OCI-LY7 (cell line): ENCODE data around the gene SH3GL2. TPM values are rescaled to one million over a fixed set of nuclear protein-coding genes. Genes with fewer than 3 reads are reported as not detected.

Experiments
- BruUV-seq: library from RNA; stranded (reverse); fragments of 400-500 nt; replicated peaks from 2 replicates; lab custom pipeline; 2021; lab: Mats Ljungman, UMichigan
- CTCF ChIA-PET: fragments of 300-600 bp; sonication (Branson Sonifier 250); formaldehyde crosslinking; loops from one replicate; lab custom pipeline; 2022; ENCODE audit warnings: antibody characterized with exemption; ENCODE audit not compliant: unreplicated experiment; lab: Charles Lee
- POLR2A ChIA-PET: fragments of 300-600 bp; sonication (Branson Sonifier 250); formaldehyde crosslinking; loops from one replicate; lab custom pipeline; 2022; ENCODE audit warnings: antibody characterized with exemption; lab: Charles Lee
- DNase-seq: peaks from one replicate; pipeline ENCODE4 v3.0.0-alpha.2; 2015; ENCODE audit warnings: low spot score
- H2AFZ ChIP-seq: fragments of 200-600 bp; sonication (generic), shearing (Covaris generic); 2 replicates; pipeline ENCODE4 v1.6.1; 2014; ENCODE audit warnings: mild to moderate bottlenecking, antibody characterized with exemption, low read length, moderate library complexity
- H3K27ac ChIP-seq: fragments of 200-600 bp; sonication (generic); 2 replicates; pipeline ENCODE4 v1.5.1; 2014; ENCODE audit warnings: mixed run types, low read depth, mild to moderate bottlenecking, moderate library complexity, low read length, inconsistent platforms; ENCODE audit not compliant: poor library complexity, severe bottlenecking
- H3K36me3 ChIP-seq: fragments of 200-600 bp; sonication (generic); 2 replicates; pipeline ENCODE4 v1.6.1; 2014; ENCODE audit warnings: mild to moderate bottlenecking, antibody characterized with exemption, low read length, moderate library complexity, mixed read lengths; ENCODE audit not compliant: insufficient read depth
- H3K4me1 ChIP-seq: fragments of 200-600 bp; sonication (generic); 2 replicates; pipeline ENCODE4 v1.5.1; 2014; ENCODE audit warnings: mild to moderate bottlenecking, low read length; ENCODE audit not compliant: insufficient read depth, poor library complexity, severe bottlenecking
- H3K4me2 ChIP-seq: fragments of 200-600 bp; sonication (generic); 2 replicates; pipeline ENCODE4 v1.6.1; 2014; ENCODE audit warnings: mild to moderate bottlenecking, low read length
- H3K4me3 ChIP-seq: fragments of 200-600 bp; sonication (generic); 2 replicates; pipeline ENCODE4 v1.5.1; 2014; ENCODE audit warnings: mild to moderate bottlenecking, low read depth, low read length; ENCODE audit not compliant: poor library complexity, severe bottlenecking
- H3K79me2 ChIP-seq: fragments of 200-600 bp; sonication (generic); 2 replicates; pipeline ENCODE4 v1.6.1; 2016; ENCODE audit warnings: low read depth, mild to moderate bottlenecking, low read length, moderate library complexity, mixed read lengths; ENCODE audit not compliant: insufficient read depth
- H3K9me2 ChIP-seq: fragments of 200-600 bp; sonication (generic); 2 replicates; pipeline ENCODE4 v1.6.1; 2016; ENCODE audit warnings: mild to moderate bottlenecking, low read length, mixed read lengths; ENCODE audit not compliant: insufficient read depth
- H3K9me3 ChIP-seq: fragments of 200-600 bp; sonication (generic); 2 replicates; pipeline ENCODE4 v1.6.1; 2014; ENCODE audit warnings: mild to moderate bottlenecking, mixed run types, low read length, mixed read lengths
- H4K20me1 ChIP-seq: fragments of 200-600 bp; sonication (generic); 2 replicates; pipeline ENCODE4 v1.6.1; 2014; ENCODE audit warnings: mild to moderate bottlenecking, antibody characterized with exemption, low read length, moderate library complexity, mixed read lengths; ENCODE audit not compliant: insufficient read depth
- EZH2phosphoT487 ChIP-seq: fragments of 200-600 bp; sonication (generic); IDR thresholded peaks from 2 replicates; pipeline ENCODE4 v1.6.1; 2018; ENCODE audit warnings: low read depth, borderline replicate concordance, mild to moderate bottlenecking, mixed run types, antibody characterized with exemption, low read length, moderate library complexity, mixed read lengths
- intact Hi-C: fragments of 100-400 bp; cut with micrococcal nuclease; formaldehyde crosslinking; loops from one replicate; pipeline ENCODE4 v1.10.0; 2022; ENCODE audit not compliant: unreplicated experiment
- total RNA-seq, 2 experiments: library from RNA; depleted of rRNA in 1 of 2; stranded (reverse); fragments of >200 nt in 1 of 2; shearing (Covaris generic) in 1 of 2; gene quantifications; 2 replicates each; pipeline ENCODE4 v1.2.3, GENCODE V29; 2014 to 2022
- TF ChIP-seq, protein P1 (sequence below): fragments of 200-600 bp; sonication (generic); conservative IDR thresholded peaks from 2 replicates; pipeline ENCODE4 v1.5.1; 2014; ENCODE audit warnings: mild to moderate bottlenecking, antibody characterized with exemption, low read length, moderate library complexity, mixed read lengths

The SH3GL2 gene
- total RNA-seq, 2 experiments from 2014 or later = not detected

DNA sequence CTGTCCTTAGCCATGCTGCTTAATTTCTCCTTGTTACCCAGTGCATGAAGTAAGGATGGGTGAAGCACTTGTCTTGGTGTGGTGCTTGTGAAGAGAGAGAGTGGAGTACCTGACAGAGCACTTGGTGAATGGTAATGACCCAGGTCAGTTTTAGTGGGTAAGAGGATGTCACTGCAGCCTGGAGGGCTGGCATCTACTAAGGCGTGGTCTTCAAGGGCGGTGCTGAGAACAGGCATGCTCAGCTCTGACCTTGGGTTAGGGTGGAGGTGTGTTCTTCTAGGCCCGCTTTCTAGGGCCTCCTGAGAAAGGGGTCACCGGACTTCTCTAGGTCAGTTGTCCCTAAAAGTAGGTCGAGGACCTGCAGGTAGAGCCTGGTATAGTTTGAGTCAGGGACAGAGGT is 25.7 kb downstream of the SH3GL2 start:
- intact Hi-C loops = no loop called here
- no peaks in the 10 kb centered on the region for H3K79me2 ChIP-seq
- H3K36me3 ChIP-seq = no peaks in the 10 kb centered on the region
- no peaks in the 10 kb centered on the region for H3K4me1 ChIP-seq
- ChIA-PET CTCF (no interaction called here), POLR2A (no interaction called here)
- no TSS peak for BruUV-seq
- no peaks in the 10 kb centered on the region for H3K9me2 ChIP-seq
- DNase-seq = no peak
- H3K27ac ChIP-seq = no peak overlapping the region
- H3K4me3 ChIP-seq = no peak overlapping the region
- H3K4me2 ChIP-seq = no peak overlapping the region
- no peaks in the 10 kb centered on the region for H4K20me1 ChIP-seq
- TF ChIP-seq, protein P1, sequence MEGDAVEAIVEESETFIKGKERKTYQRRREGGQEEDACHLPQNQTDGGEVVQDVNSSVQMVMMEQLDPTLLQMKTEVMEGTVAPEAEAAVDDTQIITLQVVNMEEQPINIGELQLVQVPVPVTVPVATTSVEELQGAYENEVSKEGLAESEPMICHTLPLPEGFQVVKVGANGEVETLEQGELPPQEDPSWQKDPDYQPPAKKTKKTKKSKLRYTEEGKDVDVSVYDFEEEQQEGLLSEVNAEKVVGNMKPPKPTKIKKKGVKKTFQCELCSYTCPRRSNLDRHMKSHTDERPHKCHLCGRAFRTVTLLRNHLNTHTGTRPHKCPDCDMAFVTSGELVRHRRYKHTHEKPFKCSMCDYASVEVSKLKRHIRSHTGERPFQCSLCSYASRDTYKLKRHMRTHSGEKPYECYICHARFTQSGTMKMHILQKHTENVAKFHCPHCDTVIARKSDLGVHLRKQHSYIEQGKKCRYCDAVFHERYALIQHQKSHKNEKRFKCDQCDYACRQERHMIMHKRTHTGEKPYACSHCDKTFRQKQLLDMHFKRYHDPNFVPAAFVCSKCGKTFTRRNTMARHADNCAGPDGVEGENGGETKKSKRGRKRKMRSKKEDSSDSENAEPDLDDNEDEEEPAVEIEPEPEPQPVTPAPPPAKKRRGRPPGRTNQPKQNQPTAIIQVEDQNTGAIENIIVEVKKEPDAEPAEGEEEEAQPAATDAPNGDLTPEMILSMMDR = no peak
- TF ChIP-seq EZH2phosphoT487 = no peak
- no peaks in the 10 kb centered on the region for H3K9me3 ChIP-seq
- H2AFZ ChIP-seq = no peak overlapping the region

DNA sequence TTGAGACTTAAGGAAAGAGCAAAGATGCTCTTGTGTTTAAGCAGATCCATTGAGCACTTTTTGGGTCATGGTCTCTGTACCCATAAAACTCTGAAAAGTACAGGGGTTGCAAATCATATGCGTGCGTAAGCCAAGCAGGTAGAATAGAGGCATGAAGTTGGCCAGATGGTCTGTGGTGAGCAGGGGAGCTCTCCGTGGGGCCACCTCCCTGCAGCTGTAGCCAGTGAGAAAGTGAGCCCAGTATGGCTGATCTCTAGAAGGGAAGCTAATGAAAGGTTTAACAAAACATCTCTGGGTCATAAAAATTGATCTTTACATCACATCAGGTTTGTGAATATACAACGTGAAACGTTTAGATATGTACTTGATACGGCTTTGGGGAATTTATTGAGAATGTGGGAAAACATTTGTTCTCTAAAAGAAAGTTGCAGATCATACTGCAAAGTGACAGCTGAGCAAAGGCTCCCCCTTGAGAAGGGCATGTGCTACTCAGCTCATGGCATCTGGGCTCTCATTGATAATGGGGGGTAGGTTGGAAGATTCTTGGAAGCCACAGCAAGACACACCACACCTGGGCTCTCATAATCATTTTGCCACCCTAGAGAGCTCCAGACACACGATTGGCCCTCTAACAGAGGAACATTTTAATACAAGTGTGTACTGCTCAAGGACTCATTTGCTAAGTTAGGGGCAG is 30.6 kb downstream of the SH3GL2 start:
- Histone ChIP-seq H3K36me3 (no peaks in the 10 kb centered on the region), H3K4me3 (no peak overlapping the region), H3K4me2 (no peak overlapping the region), H4K20me1 (no peaks in the 10 kb centered on the region), H2AFZ (no peak overlapping the region), H3K79me2 (no peaks in the 10 kb centered on the region), H3K4me1 (no peaks in the 10 kb centered on the region), H3K27ac (no peak overlapping the region), H3K9me3 (no peaks in the 10 kb centered on the region), H3K9me2 (no peaks in the 10 kb centered on the region)
- POLR2A ChIA-PET = no interaction called here
- no TSS peak for BruUV-seq
- no peak for DNase-seq
- CTCF ChIA-PET = no interaction called here
- intact Hi-C loops = loop anchor here (10.0 kb wide), 1 partner anchor 75 kb away; no protein-coding TSS in a partner anchor
- no peak for TF ChIP-seq EZH2phosphoT487
- TF ChIP-seq, protein P1 = no peak

DNA sequence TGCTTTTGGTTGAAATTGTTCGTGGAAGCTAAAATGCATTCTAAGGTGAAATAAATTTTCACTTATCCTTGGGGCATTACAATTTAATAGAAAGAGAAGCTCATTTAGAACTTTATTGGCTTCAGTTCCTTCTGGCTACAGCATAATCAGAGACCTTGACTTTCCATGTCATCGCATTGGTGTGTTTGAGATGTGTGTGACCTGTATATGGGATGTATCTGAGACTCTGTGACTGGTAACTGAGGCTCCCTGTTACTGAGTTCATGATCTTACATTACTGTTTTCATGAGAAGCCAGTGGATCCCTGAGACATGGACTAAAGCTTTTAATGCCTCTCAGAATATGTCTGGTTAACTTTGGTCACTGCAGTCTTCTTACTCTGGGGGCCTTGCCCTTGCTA is 32.5 kb downstream of the SH3GL2 start:
- intact Hi-C loops = loop anchor here (10.0 kb wide), 1 partner anchor 77 kb away; no protein-coding TSS in a partner anchor
- ChIA-PET POLR2A (no interaction called here), CTCF (no interaction called here)
- BruUV-seq = no TSS peak
- no peak for TF ChIP-seq EZH2phosphoT487
- TF ChIP-seq, protein P1 = no peak
- H2AFZ ChIP-seq = no peak overlapping the region
- no peak overlapping the region for H3K4me3 ChIP-seq
- H3K4me2 ChIP-seq = no peak overlapping the region
- no peaks in the 10 kb centered on the region for H3K36me3 ChIP-seq
- H3K4me1 ChIP-seq = no peaks in the 10 kb centered on the region
- no peaks in the 10 kb centered on the region for H3K9me2 ChIP-seq
- no peaks in the 10 kb centered on the region for H3K9me3 ChIP-seq
- DNase-seq = no peak
- no peaks in the 10 kb centered on the region for H4K20me1 ChIP-seq
- H3K79me2 ChIP-seq = no peaks in the 10 kb centered on the region
- no peak overlapping the region for H3K27ac ChIP-seq
